HuH-7.5 (cell line): ENCODE results near the gene PERCC1.
A peak's percentile ranks its signal among the peaks of the same experiment; 100 is the strongest.

Experiments
- DNase-seq: peaks from one replicate; pipeline ENCODE4 v3.0.0; 2011; ENCODE audit warnings: low spot score

PERCC1 gene

DNA sequence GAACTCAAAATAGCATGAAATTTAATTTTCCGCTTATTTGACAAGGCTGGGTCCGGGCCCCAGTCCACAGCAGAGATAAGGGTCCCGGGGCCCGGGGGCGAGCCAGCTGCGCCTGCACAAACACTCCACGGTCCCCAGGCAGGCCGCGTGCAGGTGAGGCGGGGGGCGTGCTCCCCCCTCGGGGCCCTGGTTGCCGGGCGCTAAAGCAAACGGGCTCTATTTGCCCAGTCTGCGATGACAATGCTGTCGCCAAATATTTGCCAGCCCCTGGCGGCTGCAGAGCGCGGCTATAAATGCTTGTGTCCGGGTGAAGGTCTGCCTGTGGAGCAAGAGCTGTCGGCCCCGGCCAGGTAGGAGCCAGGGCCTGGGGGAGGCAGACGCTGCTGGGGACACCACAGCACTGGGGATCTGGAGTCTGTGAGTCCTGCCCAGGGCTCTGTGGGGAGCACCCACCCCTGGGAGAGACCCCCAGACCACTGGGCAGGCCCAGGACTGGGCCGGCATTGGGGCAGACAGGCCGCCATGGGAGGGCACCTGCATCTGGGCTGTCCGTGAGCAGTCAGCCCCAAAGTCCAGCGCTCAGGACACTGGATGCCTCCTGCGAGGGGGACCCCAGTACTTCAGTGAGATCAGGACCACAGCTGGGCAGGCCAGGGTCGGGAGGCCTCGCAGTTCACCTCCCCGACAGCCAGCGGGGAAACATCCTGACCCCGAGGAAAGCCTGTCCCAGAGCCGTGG lies at the start of gene PERCC1:
Gene PERCC1 (plus strand): TSS at position 320 of the 738 bp plus-strand sequence. CDS start 1,516 bp downstream, outside the sequence.
- DNase-seq = peak; percentile 94

DNA sequence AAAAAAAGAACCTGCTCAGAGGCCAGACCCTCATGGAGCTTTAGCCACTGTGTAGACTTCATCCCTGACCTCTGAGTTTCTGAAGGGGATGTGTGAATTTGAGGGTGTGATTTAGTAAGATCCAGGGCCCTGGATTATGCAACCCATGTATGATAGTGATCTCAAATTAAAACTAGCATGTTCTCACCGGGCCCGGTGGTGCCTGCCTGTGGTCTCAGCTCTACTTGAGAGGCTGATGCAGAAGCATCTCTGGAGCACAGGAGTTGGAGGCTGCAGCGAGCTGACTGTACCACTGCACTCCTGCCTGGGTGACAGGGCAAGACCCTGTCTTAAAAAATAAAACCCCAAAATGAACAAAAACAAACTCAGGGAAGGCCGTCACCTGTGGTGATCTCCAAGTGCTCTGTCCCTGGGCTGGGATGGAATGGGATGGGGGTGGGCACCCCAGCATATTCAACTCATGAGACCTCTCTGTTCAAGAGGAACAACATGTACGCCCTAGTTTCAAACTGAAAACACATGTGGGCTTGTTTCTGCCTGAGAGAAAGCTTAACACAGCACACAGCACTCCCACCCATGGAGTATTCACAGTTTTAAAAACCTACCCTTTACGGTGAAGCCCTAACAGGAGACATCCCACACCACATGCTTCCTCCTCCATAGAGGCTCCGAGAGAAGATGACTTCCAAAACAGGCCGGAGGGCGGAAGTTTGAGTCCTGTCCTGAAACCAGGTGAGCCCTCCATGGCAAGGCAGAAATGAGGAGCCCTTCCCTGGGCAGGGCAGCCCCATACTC lies 49.1 kb upstream of the PERCC1 start:
- no peak for DNase-seq

DNA sequence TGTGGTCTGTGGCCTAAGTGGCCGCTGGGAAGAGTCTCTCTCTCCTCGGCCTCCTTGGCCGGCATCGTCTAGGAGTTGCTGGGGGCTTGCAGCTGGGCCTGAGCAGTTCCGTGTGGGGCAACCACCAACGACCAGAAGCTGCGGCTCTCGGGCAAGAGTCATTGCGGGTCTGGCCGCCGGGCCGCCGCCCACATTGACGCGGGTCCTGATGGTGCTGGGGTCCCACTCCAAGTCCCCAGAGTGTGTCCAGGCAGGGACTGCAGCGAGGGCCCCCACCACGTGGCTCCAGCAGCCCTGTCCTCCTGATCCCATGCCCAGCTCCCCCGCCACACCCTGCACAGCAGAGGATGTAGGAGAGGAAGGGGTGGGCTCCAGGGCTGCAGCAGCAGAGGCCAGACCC lies 47.3 kb upstream of the PERCC1 start:
- DNase-seq = no peak

DNA sequence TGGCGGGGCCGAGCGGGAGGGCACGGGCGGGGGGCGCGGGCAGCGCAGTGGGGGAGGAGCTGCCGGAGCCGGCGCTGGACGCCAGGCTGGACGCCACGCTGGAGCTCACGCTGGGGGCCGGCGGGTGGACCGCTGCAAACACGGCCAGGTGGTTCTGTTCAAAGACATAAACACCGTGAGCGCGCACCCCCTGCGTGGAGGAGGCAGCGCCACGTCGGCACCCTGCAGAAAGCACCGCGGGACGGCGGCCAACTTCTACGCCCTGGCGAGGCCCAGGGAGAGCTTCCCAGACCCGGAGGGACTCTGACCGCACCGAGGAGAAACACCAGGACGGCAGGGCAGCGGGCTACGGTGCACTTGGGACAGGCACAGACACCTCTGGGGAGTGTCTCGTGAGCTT lies 45.6 kb upstream of the PERCC1 start:
- no peak for DNase-seq

DNA sequence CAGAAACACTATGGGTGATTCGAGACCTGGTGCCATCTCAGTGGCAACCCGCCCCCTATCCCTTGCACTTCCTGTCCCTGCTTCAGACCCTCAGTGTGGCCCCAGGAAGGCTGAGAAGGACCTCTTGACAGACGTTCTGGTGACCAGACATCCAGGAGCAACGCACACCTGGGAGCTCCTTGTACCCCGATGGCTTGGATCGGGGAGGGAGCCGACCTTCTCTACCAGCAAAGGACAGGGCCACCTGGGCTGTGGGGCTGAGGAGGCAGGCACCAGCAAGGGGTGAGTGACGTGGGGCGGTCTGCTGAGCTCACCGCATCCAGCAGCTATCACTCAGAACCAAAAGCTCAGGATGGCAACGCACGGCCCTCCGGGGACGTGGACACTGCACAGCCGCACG lies 43.5 kb upstream of the PERCC1 start:
- DNase-seq = no peak

DNA sequence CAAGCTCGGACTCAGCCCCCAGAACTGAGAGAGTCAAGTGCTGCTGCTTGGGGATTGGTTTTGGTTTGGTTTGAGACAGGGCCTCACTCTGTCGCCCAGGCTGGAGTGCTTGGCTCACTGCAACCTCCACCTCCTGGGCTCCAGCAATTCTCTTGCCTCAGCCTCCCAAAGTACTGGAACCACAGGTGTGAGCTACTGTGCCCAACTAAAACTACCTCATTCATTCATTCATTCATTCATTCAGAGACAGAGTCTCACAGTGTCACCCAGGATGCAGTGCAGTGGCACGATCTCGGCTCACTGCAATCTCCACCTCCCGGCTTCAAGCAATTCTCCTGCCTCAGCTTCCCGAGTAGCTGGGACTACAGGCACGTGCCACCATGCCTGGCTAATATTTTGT lies 41.1 kb upstream of the PERCC1 start:
- no peak for DNase-seq

DNA sequence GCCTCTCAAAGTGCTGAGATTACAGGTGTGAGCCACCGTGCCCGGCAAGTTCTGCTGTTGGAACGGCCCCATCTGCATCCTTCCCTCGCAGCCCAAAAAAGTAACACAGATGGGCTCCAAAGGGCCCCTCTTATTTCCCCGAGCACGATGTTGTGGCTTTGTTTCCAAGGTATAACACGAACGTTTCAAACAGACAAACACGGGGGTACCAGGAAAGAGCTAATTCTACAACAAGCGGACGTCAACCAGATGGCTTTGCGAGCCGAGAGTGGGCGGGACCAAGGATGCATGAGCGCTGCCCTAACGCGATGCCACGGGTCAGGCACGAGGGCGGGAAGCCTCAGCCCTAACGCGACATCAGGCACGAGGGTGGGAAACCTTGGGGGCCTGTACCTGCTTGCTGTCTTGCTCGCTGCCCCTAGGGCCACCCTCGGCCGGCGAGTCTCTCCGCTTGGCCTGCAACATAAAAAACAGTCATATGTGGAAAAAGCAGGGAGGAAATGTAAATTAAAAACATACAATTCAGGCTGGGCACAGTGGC lies 40.6 kb upstream of the PERCC1 start:
- DNase-seq = no peak

DNA sequence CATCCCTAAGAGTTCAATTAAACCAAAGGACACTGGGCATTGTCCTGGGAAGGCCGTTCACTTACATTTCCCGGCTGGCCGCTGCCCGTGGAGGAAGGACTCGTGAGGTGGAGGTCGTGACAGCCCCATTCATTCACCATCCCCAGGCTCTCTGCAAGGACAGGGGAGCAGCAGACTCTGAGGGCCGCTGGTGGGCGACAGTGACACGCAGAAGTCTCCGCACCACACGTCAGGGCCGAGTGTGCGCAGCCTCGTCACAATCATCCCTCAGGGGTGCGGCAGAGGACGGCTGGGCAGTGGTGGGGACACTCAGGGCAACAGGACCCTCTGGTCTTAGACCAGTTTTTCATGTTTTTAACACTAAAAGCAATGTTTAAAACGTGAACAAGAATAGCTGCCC lies 38.1 kb upstream of the PERCC1 start:
- DNase-seq = no peak

DNA sequence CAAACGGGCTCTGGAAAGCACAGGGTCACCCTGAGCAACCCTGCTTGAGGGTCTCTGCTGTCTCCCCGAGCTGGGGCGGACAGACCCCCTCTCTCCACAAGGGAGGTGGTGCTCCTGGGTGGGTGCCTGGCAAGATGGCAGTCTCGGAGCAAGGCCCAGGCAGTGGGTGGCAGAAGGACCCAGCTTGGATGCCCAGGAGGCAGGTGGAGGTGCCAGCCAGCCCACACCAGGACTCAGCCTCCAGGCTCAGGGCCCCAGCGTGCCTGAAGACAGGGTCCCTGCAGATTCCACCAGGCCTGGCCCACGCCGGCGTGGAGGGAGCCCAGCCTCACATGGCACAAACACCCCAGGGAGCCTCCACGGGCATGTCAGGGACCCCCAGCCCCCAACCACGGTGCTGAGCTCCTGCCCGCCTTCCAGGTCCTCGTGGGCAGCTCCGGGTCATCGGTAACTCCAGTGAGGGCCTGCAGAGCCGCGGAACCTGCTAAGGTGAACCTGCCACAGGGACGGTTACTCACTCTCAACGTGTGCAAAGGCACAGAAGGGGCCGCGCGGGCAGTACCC lies 37.2 kb upstream of the PERCC1 start:
- DNase-seq = no peak

DNA sequence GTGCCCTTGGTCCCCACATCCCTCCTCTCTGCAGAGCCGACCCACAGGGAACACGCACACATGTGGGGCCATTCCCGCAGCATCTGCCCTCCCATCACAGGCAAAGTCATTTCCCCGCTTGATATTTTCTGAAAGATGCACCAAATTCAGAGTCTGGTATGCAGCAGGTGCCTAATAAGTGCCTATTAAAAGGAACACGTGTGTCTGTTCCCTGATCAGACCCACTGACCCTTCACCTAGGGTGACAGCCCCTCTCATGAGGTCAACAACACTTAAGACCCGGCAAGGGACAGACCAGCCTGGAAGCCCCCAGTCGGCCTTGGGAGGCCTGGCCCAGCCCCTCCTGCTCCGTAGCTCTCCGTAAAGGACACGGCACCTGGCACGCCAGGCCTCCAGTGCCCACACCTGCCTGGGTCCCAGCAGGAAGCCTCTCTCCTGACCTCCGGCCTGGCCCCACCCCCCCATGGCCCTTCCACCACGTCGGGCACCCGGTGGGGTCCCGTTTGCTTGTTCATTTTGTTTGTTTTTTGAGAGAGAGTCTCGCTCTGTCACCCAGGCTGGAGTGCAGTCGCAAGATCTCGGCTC lies 36.4 kb upstream of the PERCC1 start:
- DNase-seq = no peak

DNA sequence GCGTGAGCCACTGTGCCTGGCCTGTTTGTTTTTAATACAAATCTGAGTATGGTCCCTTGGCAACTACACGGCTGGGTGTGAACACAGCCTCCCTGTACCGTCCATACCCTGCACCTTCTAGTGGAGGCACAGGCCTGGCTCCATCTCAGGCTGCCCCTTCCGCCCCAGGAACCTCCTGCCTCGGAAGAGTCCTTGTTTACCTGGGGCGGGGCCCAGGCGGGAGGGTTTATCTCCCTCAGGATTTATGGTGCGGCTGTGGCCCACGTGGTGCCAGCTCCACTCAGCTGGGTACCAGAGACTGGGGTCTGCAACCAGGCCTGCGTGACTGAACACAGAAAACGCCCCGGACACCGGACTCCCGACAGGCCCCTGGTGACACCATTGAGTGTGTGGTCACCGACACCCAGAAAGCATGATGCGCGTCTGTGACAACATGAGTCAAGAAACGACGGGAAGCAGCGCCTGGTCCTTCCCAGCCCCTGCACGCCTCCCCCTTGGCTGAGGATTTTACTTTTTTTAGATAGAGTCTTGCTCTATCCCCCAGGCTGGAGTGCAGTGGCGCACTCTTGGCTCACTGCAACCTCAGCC lies 35.3 kb upstream of the PERCC1 start:
- no peak for DNase-seq

DNA sequence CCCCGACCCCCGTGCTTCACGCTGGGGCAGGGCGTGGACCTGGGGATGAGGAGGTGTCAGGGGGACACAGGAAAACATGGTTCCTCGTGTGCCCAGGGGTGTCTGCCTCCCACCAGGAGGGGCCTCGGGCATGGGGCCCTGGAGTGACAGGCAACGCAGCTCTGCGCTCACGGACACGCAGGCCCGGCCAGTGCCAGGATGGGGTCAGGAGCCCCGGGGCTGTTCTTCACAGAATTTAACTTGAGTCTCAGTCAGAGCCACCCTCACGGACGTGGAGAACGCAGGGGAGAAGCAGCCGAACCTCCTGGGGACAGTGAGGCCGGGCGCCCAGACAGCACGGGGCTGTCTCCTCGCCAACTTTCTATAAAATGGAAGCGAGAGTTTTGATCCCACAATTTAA lies 33.1 kb upstream of the PERCC1 start:
- DNase-seq = no peak

DNA sequence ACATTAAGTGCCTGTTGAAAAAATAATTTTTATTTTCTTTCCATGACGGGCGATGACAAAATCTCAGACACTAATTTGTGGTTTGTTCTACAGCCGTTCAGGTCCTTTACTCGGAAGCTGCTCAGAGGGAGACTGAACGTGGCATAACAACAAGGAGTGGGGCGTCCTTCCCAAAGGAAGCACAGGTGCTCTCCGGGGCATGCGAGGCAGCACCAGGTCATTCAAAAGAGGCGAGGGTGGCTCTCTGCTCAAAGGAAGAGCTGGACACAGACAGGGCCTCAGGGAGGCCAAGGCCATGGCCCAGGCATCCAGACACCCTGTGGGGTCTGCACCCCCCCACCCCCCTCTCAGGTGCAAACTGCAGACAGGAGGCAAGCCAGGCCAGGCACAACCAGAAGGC lies 32.5 kb upstream of the PERCC1 start:
- no peak for DNase-seq

DNA sequence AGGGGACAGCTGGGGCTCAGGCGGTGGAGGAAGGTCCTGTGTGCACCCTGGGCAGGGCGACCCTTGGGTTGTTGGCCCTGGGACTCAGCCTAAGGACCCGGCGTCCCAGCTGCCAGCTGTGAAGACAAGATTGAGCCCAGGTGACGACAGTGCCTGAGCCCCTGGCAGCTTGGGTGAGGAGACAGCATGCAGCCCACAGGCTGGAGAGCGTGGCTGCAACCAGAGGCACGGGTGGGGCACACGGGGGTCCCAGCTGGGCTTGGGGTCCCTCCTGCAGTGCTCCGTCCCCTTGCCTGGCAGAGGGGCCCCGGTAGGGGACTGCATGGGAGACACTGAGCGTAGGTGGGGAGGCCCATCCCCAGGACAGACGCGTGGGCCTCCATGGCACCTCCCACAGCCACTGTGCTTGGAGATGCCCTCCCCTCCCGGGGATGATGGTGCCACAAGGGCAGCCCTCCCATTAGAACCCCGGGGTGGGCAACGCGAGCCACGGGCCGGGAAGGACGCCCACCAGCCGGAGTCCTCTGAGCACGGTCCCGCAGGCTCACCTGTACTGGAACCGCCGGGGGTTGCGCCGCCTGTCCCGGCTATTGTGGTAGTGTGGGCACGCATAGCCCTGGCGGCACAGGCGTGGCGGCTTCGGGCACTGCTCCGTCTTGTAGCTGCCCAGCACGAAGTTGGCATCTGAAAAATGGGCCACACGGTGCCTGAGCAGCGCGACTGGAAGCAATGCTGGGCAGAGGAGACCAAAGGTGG lies 31.9 kb upstream of the PERCC1 start:
- DNase-seq = no peak

DNA sequence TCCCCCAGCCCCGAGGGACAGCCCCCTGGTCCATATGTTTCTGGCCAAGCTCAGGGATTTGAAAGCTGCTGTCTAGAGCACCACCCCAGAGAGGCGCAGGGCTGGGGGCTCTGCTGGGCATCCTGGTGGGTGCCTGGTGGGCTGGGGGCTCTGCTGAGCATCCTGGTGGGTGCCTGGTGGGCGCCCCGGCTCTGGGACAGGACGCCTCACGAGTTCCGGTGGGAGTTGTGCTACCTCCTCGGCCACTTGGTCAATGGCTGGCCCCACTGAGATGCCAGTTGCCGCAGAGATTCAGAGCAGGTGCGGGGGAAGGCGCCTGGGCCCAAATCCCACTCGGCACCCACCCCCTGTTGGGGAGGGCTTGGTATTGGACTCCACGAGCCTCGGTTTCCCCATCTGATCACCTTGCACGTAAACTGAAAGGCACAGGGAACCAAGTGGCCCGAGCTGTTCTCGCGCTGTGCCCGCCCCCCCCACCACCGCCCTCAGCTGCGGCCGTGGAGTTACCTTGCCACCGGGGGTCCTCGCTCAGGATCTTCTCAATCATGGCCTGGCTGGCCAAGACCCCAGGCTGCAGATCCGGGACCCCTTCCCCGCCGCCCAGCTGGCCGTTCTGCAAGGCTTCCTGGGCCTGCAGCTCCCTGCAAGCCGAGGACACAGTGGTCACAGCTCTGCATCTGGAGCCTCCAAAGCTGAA lies 29.7 kb upstream of the PERCC1 start:
- DNase-seq = no peak

DNA sequence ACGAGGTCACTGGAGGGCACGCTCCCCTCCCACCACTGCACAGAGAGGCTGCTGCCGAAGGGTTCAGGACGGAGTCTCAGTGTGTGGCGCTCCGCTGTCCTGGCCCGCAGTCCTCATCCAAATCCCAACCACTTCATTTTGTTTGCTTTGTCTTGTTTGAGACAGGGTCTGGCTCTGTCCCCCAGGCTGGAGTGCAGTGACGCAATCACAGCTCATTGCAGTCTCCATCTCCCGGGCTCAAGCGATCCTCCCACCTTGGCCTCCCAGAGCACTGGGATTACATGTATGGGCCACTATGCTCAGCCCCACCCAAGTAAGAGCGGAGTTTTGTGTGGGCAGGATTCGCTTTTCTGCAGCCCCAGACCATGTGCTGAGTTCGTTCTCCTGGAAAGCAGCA lies 29.1 kb upstream of the PERCC1 start:
- no peak for DNase-seq

DNA sequence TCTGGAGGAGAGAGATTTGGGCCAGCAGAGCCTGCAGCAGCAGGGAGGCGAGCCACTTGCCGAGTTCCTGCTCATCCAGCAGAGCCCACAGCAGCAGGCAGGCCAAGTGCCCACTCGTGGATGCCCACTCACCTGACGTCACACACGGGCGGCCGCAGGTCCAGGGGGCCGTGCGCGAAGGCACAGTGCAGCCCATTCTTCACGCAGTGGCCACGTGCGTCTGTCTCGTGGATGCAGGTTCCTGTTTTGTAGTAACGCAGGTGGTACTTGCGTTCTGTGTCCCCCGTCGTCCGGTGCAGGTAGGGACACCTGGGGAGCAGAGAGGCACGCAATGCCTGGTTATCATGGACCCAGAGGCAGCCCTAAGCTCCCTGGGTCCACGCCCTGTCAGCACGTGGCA lies 27.8 kb upstream of the PERCC1 start:
- no peak for DNase-seq

DNA sequence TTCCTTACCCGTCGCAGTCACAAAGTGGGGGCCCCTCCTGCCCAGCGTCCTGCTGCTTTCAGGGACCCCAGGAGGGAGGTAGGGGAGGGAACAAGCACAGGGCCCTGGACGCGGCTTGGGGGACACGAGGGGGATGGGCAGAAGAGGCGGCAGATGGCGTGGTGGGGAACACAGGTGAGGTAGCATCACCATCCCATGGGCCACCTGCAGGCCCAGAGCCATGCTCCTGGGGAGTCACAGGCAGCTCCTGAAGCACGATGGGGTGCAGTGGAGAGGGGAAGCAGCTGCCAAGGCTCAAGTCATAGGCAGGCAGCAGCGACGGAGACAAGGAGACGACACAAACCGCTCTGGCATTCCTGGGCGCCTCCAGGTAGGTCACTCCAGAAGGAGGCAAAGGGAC lies 27.1 kb upstream of the PERCC1 start:
- no peak for DNase-seq

DNA sequence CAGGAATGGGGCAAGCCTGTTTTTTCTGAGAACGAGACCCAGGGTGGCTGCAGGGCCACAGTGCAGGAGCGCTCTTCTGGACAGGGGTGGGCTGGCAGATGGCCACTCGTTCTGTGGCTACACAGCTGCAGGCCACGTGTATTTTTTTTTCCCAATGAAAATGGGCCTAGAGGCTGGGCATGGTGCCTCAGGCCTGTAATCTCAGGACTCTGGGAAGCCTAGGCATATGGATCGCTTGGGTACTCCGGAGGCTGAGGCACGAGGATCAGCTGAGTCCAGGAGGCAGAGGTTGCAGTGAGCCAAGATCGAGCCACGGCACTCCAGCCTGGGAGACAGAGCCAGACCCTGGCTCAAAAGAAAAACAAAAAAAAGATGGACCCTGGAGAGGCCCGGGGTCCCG lies 23.1 kb upstream of the PERCC1 start:
- DNase-seq = no peak

DNA sequence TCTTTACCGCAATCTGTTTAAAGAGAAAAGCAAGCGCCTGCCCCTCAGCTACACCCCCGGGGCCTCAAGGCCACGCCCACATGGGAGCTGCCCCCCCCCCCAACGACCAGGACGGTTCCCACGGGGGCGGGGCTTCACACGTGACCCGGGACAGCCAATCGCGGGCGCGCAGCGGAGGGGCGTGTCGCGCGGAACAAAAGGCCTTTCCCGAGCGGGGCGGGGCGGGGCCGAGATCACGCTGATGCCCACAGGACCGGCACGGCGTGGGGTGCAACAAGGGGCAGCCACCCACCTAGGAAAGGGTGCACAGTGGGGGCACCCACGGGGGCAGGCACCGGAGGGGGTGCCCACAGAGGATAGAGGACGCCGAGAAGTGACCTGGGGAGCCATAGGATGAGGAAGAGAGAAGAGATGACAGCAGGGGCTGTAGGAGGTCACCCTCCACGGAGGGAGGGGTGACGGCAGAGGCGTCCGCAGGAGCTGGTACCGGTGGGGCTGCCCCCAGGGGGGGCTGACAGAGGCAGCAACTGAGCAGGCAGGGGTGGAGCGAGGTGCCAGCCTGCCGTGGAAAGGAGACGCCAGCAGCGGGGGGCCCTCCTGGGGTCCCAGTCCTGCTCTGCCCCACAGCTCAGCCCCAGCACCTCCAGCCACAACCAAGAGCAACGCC lies 22.6 kb upstream of the PERCC1 start:
- DNase-seq = peak; percentile 75
